NOMO-1 treated with DMSO at 0.1 percent for 48 hours (cell line): ENCODE data around the gene SPTLC1.

Experiments
- DNase-seq: peaks from one replicate; lab custom pipeline; 2025; ENCODE audit not compliant: unreplicated experiment; lab: John Stamatoyannopoulos, UW

The SPTLC1 gene

DNA sequence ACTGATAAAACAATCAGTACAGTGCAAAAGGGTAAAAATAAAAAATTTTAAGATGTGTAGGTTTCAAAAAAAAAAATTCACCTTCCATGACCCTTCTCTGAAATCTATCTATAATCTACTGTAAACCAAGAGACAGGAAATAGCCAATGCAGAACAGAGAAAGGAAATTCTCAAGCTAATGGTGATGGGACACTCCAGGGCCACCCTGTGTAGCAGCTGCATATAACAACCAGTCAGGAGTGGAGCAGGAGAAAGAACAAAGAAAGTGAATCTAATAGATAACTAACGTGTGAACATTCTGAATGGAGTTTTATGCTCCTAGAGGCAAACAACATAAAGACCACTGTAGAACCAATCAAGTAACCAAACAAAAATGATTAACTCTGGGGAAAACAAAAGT is 16.6 kb downstream of the SPTLC1 start:
- no peak for DNase-seq

DNA sequence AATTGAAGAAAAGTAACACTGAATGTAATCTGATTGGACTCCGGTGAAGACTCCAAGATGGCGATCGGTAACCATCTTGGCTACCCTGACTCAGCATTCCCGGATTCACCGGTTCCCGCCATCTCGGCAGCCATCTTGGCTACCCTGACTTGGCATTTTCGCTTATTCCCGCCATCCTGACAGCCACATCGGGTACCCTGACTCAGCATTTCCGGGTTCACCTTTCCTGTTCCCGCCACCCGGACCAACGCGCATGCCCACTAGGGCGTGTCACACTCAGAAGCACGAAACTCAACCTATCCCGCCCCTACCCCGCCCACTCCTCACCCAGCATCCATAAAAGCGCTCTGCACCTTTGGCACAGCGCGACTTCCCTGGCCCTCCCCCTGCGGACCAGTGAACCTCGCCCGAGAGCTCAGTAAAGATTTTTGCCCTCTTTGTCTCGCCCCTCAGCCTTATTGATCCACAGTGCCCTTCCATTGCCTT is 17.2 kb downstream of the SPTLC1 start:
- DNase-seq: no peak

DNA sequence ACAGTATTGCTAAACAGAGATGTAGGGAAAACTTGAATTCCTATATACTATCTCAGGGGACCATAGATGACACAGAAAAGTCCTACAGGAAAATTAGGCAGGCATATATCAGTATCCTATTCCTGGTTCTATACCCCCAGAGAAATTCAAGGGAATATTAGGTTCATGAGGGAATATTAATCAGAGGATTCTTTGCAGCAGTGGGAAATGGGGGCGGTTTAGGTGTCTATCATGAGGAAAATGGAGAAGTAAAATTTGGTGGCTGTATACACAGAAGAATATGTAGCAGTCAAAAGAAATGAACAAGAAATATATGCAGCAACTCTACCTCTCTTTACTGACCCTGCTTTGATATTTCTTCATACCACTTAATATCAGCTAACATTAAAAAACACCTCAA is 20.0 kb downstream of the SPTLC1 start:
- no peak for DNase-seq

DNA sequence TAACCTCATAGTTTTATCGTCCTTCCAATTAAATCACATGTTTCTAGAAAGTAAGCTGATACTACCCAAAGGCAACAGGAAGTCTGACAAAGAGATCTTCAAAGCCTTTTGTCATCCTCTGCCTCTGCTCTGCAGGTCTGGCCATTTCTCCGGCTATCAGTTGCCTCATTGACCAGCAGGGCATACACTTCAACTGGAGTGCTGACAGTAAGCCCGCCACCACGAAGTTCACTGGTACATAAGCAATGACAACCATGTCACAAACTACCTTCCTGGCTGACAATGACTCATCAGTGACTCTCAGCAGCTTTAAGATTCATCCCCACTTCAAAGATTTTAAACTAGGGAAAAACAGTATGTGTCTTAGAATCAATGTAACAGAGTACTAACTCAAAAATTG is 20.6 kb downstream of the SPTLC1 start:
- DNase-seq: no peak

DNA sequence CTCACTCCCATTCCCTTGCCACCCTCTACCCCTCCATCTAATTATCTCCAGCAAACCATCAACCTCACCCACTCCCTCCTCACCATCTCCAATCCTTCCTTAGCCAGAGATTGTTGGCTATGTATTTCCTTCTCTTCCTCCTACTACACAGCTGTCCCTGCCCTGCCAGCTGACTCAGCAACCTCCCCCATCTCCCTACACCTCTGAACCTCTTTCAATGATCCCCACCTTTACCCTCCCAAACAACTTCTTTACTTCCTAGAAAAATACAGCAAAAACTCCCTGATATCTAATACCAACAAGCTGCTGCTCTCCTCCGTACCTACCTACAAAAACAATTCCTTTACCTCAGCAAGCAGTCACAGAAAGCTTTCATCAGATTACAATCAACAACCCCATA is 37.3 kb downstream of the SPTLC1 start:
- DNase-seq: no peak

DNA sequence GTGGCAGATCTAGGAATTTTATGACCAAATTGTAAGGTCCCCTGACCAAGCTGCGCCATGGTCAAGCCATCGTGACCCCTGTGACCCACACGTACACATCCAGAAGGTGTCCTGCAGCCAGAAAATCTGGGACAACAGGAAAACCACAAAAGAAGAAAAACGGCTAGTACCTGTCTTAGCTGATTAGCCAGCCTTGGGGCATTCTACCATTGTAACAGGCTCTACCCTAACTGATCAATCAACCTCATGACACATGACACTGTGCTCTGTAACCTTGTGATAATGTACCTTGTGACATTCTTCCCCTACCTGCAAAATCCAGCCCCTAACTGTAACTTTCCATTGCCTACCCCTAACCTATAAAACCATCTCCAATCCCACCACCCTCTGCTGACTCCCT is 43.6 kb downstream of the SPTLC1 start:
- no peak for DNase-seq

DNA sequence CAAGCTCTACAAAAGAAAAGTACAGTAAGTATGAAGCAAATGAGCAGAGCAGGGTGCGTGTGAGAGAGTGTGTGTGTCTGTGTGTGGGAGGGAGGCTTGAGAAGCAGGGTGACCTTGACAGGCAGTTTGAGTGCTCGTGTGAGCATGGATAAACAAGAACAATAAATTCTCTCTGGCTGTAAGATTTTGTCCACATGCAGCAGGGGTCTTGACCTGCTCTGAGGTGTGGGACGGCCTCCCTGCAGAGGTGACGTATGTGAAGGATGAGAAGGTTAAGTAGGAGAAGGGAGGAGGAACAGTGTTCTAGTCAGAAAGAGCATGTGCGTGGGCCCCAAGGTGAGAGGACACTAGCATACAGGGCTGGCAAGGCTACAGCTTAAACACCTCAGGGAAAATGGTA is 49.0 kb downstream of the SPTLC1 start:
- DNase-seq: no peak

DNA sequence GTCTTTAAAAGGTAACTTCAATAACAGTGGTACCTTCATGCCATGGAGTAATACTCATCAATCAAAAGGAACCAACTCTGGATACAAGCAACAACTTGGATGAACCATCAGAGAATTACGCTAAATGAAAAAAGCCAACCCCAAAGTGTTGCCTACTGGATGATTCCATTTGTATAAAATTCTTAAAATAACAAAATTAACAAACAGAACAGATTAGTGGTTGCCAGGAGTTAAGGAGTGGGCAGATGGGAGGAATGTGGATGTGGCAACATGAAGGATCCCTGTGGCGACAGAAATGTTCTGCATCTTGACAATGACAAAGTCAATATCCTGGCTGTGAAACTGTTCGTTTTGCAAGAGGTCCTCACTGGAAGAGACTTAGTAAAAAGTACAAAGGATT is 50.5 kb downstream of the SPTLC1 start:
- no peak for DNase-seq

DNA sequence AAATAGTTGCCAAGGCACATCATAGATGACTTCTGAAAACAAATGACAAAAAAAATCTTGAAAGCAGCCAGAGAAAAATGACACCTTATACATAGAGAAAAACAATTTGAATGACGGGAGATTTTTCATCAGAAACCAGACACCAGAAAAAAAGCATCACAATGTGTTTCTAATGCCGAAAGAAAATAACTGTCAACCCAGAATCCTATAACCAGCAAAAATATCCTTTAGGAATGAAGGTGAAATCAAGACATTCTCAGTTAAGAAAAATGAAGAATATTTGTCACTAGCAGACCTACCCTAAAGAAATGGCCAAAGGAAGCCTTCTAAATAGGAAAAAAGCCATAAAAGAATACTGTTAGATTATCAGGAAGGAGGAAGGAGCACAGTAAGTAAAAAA is 54.0 kb downstream of the SPTLC1 start:
- DNase-seq: no peak

DNA sequence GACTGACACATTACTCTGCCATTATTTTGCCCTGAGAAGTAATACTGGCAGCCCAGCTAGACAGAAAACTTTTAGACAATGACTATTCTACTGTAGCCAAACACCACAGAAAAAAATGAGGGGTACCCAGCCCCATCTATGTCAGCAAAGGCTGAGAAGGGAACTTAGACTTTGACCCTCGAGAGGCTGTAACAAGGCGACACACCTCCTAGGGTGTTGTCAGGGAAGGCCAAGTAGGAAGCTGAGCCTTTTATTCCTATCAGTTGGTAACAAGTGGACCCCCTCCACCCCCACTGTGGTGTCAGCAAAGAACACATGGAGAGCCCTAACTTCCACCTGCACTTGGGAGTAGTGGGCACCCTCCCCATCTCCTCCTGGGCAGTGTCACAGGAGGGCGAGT is 55.6 kb downstream of the SPTLC1 start:
- no peak for DNase-seq

DNA sequence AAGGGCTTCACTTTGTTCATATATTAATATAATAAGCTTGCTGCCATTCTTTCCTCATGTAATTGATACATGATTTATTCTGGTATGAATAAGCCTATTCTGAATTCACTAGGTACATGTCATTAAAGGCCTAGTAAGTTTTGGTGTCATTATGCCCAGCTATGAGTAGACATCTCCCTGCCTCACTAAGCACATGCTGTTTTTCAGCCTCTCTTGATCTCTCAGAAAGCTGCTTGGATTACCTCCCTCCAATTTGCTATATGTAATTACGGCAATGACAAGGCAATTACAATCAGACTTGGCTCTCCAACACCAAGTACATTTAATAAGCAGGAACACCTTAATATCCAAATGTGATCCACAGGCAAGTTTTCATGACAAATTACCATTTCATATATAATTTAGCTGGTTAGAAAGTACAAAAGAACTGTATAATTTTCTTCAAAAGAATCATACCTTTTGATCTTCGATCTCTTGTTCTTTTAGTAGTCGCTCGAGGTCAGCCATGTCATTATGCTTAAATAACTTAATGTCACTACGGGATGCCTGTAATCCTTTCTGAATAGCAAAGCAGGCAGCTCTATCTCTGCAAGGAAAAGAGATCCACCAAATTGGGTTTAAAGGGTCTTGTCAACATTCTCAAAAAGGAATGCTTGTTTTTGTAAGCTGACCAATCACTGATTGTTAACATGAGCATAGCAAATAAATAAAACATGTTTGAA is 56.3 kb downstream of the SPTLC1 start:
- no peak for DNase-seq

DNA sequence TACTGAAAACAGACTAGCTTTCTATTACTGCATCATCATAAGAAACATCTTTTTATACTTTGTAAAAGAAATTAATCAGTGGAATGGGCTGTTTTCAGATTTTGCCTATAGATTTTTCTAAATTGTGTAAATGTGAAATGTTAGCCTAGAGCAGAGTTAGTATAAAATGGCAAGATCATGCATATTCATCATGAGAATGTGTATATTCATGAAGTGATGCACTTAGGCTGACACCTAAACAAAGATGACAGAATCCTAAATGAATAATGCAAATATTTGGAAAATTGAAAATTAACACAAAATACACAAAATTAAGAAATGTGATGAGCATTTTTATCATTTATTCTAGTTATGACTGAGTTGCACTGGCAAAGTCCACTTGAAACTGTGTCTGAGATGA is 57.2 kb downstream of the SPTLC1 start:
- DNase-seq: no peak

DNA sequence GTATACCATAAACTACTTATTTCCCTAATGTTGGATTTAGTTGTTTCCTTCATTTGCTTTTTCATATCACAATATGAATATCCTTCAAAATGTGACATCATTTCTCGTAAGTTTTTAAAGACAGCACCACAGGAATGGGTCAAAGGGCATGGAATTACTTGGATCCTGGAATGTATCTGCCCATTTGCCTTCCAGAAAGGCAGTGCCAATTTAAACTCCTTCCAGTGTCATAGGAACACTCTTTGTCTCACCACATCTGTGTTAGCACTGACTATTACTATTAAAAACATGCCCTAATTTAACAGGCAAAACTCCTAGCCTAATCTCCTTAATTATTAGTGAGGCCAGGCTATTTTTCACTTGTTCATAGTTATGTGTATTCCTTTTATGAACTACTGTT is 58.0 kb downstream of the SPTLC1 start:
- DNase-seq: no peak

DNA sequence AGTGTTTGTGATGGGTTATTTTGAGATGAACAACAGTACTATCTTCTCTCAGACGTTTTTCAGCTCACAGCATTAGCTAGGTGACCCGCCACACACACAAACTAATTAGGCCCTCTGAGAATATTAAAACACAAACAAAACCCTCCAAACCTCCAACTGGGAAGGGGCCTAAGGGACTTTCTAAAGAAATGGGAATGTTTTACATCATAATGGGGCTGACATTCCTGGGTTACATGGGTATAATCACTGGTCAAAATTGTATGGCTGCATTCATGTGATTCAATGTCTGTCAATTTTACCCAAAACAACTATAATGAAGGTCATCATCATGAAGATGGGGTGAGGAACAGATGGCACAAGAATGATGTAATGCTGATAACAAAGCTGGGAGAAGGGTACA is 59.6 kb downstream of the SPTLC1 start:
- DNase-seq: no peak

DNA sequence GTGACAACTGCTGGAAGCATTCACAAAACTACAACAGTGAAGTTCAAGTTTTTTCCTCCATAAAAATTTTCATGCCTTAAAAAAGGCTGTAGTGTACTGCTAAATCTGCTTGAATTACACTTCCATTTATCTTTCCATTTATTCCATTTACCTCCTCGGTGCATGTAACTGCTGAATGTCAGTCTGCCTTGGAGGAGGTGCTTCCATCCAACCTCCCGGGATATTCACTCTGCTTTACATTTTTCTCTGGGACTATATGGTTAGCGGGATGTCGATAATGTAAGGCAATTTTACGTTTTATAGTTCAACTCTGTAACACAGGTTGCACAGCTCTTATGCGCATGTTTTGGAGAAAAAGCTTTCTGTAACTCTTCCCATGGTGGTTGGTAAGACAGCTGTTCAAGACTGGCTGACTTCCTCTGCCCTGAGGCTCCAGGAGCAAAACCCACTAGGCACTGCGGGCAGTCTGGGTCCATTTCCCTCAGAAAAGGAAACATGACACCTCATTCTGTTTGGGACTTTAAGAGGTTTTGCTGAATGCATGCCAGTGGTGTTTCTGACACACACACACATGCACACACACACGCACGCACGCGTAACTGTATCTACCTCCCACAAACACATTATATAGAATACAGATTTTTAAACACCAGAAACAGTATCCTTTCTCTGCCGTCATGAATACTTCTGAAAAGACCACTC is 66.1 kb downstream of the SPTLC1 start:
- DNase-seq: no peak

DNA sequence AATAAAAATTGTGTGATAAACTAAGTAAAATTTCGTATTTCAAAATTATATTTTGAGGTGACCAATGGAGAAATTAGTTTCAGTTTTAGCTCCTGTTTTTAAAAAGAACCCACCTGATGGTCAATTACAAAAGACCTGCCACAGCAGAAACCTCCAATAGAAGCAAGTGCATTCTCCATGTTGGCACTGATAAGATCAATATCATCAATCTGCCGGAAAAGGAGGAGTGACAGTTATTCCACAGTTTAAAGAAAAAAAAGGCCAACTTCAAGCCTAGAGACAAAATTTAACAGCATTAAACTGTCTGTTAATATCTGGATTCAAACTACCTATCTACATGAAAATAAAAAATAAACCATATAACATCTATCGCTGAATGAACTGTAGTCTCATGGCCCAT is 67.7 kb downstream of the SPTLC1 start:
- no peak for DNase-seq

DNA sequence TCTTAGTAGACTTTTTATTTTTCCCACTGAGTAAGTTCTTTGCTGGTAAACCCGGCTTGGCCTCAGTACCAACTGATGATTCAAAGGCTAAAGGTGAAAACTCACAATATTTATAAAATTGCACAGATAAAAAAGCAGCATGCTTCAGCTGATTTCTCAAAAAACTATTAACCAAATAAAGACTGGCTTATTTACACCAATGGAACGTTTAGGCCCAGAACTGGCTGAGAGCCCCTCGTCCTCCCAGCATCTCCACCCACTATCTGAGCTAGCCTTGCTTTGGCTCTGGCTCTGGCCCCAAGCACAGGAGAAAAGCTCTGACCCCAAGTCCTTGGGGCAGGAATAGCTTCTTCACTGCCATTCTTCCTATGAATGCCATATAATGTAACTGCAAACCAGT is 68.5 kb downstream of the SPTLC1 start:
- DNase-seq: no peak

DNA sequence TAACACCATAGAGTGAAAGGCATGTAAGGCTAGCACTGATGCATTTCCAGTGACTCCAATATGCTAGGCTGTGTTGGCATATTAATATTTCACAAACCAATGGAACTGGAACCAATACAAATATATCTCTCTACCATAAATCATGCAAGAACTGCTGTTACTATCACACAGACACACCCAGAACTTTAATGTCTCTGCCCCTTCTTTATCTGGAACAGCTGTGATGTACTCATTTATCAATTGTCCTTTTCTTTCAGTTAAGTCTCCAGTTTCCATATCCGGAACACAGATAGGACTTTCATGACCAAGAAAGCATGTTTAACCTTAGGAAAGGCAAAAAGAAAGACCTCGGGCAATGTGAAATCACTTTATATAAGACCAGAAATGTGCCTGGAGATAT is 70.3 kb downstream of the SPTLC1 start:
- no peak for DNase-seq

DNA sequence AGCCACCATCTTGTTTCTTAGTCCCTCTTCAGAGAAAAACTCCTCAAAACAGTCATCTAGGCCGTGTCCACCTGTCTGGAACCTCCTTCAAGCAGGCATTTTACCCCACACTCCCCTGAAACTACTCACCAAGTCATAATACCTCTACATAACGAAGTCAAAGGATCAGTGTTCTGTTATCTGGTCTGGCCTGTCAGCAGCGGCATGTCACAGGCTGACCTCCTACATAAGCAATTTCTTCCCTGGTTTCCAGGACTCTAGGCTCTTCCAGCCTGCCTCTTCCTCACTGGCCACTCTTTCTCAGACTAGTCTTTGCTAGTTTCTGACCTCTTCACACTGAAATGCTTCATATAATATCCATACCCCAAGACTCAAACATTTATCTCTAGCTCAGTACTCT is 72.2 kb downstream of the SPTLC1 start:
- no peak for DNase-seq

DNA sequence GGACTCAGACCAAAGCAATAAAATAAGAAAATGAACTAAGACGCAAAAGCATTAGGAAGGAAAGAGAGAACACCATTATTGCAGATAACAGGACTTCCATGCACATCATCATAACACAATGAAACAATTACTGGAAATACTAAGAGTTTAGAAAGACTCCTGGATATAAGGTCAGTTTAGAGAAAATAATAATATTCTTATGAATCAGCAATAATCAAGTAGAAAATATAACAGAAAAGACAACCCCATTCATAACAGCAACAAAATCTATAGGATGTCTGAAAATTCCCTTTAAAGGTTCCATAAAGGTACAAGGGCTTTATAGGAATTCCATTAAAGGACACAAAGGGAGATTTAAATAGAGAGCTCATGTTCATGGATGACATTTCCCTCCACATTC is 73.0 kb downstream of the SPTLC1 start:
- no peak for DNase-seq

DNA sequence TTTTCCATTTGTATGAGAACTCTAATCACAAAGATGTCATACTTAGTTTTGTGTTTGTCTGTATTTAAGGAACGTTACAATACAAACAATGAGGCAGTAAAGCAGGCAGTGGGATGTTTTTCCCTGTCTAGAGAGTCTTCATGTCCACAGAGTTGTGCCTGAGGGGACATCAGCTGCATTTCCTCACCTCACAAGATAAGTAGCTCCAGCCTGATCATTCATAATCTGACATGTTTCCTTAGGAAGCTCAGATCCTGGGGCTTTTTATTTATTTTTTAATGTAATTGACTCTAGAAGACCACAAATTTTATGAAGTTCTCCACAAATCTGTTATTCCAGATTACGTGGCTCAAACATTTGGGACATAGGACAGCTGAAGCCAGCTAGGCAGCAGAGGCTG is 78.5 kb downstream of the SPTLC1 start:
- no peak for DNase-seq

DNA sequence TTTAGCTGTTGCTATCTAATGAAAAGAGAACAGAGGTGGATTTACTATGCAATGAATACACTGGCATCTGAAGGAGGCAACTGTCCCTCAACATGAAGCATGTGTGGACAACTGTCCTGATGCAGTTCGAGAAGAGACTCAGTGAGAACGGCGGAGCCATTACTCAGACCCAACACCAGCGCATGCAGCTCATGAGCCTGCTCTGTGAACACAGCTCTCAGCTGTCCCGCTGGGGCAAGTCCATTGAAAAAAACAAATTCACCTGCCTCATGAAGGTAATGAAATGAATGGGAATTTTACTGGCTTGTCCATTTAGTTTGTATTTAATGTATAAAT is 78.8 kb downstream of the SPTLC1 start:
- DNase-seq: no peak
